K562 (cell line): Measurements from ENCODE around the gene GPR50. TPM values are rescaled to one million over a fixed set of nuclear protein-coding genes. Genes with fewer than 3 reads are reported as not detected.

Experiments
- ATAC-seq: fragments of 200-7000 bp; cut with Tn5 transposase; 3 replicates; pipeline ENCODE4 v1.9.1; 2020; ENCODE audit warnings: moderate library complexity
- BruUV-seq: library from RNA; stranded (reverse); fragments of 400-500 nt; replicated peaks from 2 replicates; lab custom pipeline; 2021; lab: Mats Ljungman, UMichigan
- CTCF ChIA-PET: fragments of 300-600 bp; formaldehyde crosslinking; extraction: SDS; loops from one replicate; lab custom pipeline; 2021; ENCODE audit warnings: low intra/inter-chr PET ratio; lab: Yijun Ruan, JAX
- POLR2A ChIA-PET: fragments of 300-600, 350-650 bp; sonication (Branson Sonifier 250); formaldehyde crosslinking; extraction: SDS; loops from one replicate; lab custom pipeline; 2021; ENCODE audit warnings: antibody characterized with exemption, inconsistent platforms; lab: Yijun Ruan, JAX
- DNase-seq, 4 experiments: peaks; one replicate each; pipeline versions ENCODE4 v3.0.0 to v3.0.0-alpha.2; 2011 to 2018; ENCODE audit warnings: low spot score in 3 of 4, mixed read lengths in 3 of 4; ENCODE audit errors: extremely low read depth in 1 of 4
- FAIRE-seq: peaks from 2 replicates; lab custom pipeline; 2011; peaks lifted over from hg19 to GRCh38; lab: Jason Lieb, UNC
- H2AFZ ChIP-seq: 2 replicates; pipeline ENCODE4 v1.6.0; 2011; ENCODE audit warnings: low read depth, low read length, control low read depth, inconsistent platforms
- H3K27ac ChIP-seq: fragments of 200-600 bp; 3 replicates; pipeline ENCODE4 v1.8.0; 2011; ENCODE audit warnings: low read depth, mild to moderate bottlenecking, control low read depth, inconsistent platforms, low read length, moderate library complexity, mixed read lengths; ENCODE audit errors: extremely low read depth
- H3K27me3 ChIP-seq, 2 experiments: fragments of 300-600 bp in 1 of 2; 2 replicates in 1 of 2; 3 replicates in 1 of 2; pipeline versions ENCODE4 v1.6.0 to v1.8.0; 2011; ENCODE audit warnings: inconsistent platforms in 2 of 2, low read length in 2 of 2, mild to moderate bottlenecking in 1 of 2, mixed read lengths in 1 of 2, moderate library complexity in 1 of 2; ENCODE audit not compliant: control insufficient read depth in 2 of 2, insufficient read depth in 2 of 2
- H3K36me3 ChIP-seq: fragments of 300-600 bp; 3 replicates; pipeline ENCODE4 v1.8.0; 2011; ENCODE audit warnings: mild to moderate bottlenecking, low read length, inconsistent platforms; ENCODE audit not compliant: control insufficient read depth, insufficient read depth
- H3K4me1 ChIP-seq, 2 experiments: fragments of 200-600 bp in 1 of 2; replicated peaks in 1 of 2; 2 replicates in 1 of 2; 3 replicates in 1 of 2; pipeline versions ENCODE4 v1.5.1 to v1.8.0; 2011; ENCODE audit warnings: inconsistent platforms in 2 of 2, low read length in 2 of 2, mild to moderate bottlenecking in 1 of 2, mixed read lengths in 1 of 2, moderate library complexity in 1 of 2; ENCODE audit not compliant: control insufficient read depth in 2 of 2, insufficient read depth in 2 of 2
- H3K4me2 ChIP-seq: 2 replicates; pipeline ENCODE4 v1.6.1; 2011; ENCODE audit warnings: low read length, control low read depth, inconsistent platforms, mixed read lengths; ENCODE audit not compliant: insufficient read depth
- H3K4me3 ChIP-seq: fragments of 200-600 bp; sonication (generic), shearing (Covaris generic); 2 replicates; pipeline ENCODE4 v1.5.1; 2016; ENCODE audit warnings: control low read depth, inconsistent platforms
- H3K79me2 ChIP-seq: fragments of 200-600 bp; 3 replicates; pipeline ENCODE4 v1.8.0; 2011; ENCODE audit warnings: low read length, inconsistent platforms; ENCODE audit not compliant: control insufficient read depth, insufficient read depth
- H3K9ac ChIP-seq, 2 experiments: 2 replicates each; pipeline versions ENCODE4 v1.6.0 to v1.6.1; 2011; ENCODE audit warnings: low read depth in 2 of 2, low read length in 2 of 2, control low read depth in 1 of 2, inconsistent platforms in 1 of 2, mild to moderate bottlenecking in 1 of 2, mixed read lengths in 1 of 2; ENCODE audit not compliant: insufficient read depth in 1 of 2
- H3K9me1 ChIP-seq: one replicate; pipeline ENCODE4 v1.6.0; 2011; ENCODE audit warnings: inconsistent platforms, mild to moderate bottlenecking, low read length, moderate library complexity; ENCODE audit not compliant: control insufficient read depth, insufficient read depth
- H3K9me3 ChIP-seq: replicated peaks from 2 replicates; pipeline ENCODE4 v1.5.1; 2011; ENCODE audit warnings: low read depth, low read length, inconsistent platforms; ENCODE audit not compliant: control insufficient read depth, insufficient read depth
- H4K20me1 ChIP-seq: replicated peaks from 2 replicates; pipeline ENCODE4 v1.6.1; 2011; ENCODE audit warnings: low read length, inconsistent platforms, mixed read lengths; ENCODE audit not compliant: control insufficient read depth, insufficient read depth
- CHD2 ChIP-seq: IDR thresholded peaks from 2 replicates; pipeline ENCODE4 v1.6.1; 2011; ENCODE audit warnings: low read depth, low read length
- E2F3 ChIP-seq: fragments of 250-450 bp; sonication (Bioruptor Pico); IDR thresholded peaks from 2 replicates; pipeline ENCODE4 v1.4.0; 2020; ENCODE audit warnings: mild to moderate bottlenecking
- FUS ChIP-seq: fragments of 200-400 bp; formaldehyde crosslinking; optimal IDR thresholded peaks from 2 replicates; pipeline ENCODE3; 2017; ENCODE audit warnings: low read depth, low read length
- MCM3 ChIP-seq: fragments of 450-650 bp; IDR thresholded peaks from 2 replicates; pipeline ENCODE4 v1.6.1; 2016
- RBM17 ChIP-seq: fragments of 200-400 bp; formaldehyde crosslinking; IDR thresholded peaks from 2 replicates; pipeline ENCODE4 v1.6.1; 2017; ENCODE audit warnings: low read depth, mild to moderate bottlenecking, low read length, borderline replicate concordance
- SIN3A ChIP-seq, 2 experiments: fragments of 150-350 bp in 1 of 2; IDR thresholded peaks; 2 replicates each; pipeline ENCODE4 v1.6.1; 2011 to 2016; ENCODE audit warnings: borderline replicate concordance in 2 of 2, low read depth in 2 of 2, low read length in 2 of 2, mild to moderate bottlenecking in 2 of 2, moderate library complexity in 2 of 2; ENCODE audit not compliant: control insufficient read depth in 1 of 2
- TGIF2 ChIP-seq: sonication (generic); formaldehyde crosslinking; IDR thresholded peaks from 2 replicates; pipeline ENCODE4 v1.8.1; 2022; ENCODE audit warnings: mild to moderate bottlenecking, missing genetic modification reagents, moderate library complexity
- WGBS: fragments of 100-300 bp; shearing (Covaris generic); methylation state at CpG from one replicate; pipeline ENCODE4 v1.1.6; 2016; ENCODE audit warnings: low coverage, mixed read lengths; ENCODE audit not compliant: insufficient coverage; ENCODE audit errors: missing lambda C conversion rate; 5-methylcytosine and 5-hydroxymethylcytosine counted together
- in situ Hi-C: fragments of 300-500 bp; cut with MboI; formaldehyde crosslinking; loops from 4 replicates; pipeline ENCODE4 v1.15.0; 2018; ENCODE audit warnings: inconsistent platforms, mixed read lengths
- intact Hi-C: fragments of 100-400 bp; cut with micrococcal nuclease; formaldehyde crosslinking; loops from 2 replicates; pipeline ENCODE4 v1.14.2; 2022
- polyA plus RNA-seq, 8 experiments: library from polyadenylated mRNA; depleted of rRNA in 4 of 8; stranded (reverse) in 5 of 8; unstranded in 3 of 8; fragments of >200 nt; fragmentation: Nextera tagmentation in 2 of 8; fragmentation: Illumina TruSeq in 1 of 8; extraction: Ambion mirVana in 2 of 8; extraction: Trizol in 1 of 8; gene quantifications; 2 replicates each; pipeline versions ENCODE4 v1.2.1 to v1.2.3, GENCODE V29; 2011 to 2014; ENCODE audit warnings: inconsistent platforms in 1 of 8, missing spikeins in 1 of 8
- total RNA-seq, 7 experiments: library from RNA; depleted of rRNA in 6 of 7; stranded (reverse); fragments of >200 nt in 6 of 7; fragmentation: Illumina TruSeq in 2 of 7; extraction: Trizol in 2 of 7; gene quantifications; 2 replicates each; pipeline versions ENCODE4 v1.2.1 to v1.2.3, GENCODE V29; 2011 to 2021; ENCODE audit warnings: low replicate concordance in 1 of 7
- TF ChIP-seq, protein P1 (sequence below): IDR thresholded peaks from 2 replicates; pipeline ENCODE4 v1.6.1; 2011; ENCODE audit warnings: borderline replicate concordance, low read depth, mild to moderate bottlenecking, moderate library complexity, low read length; ENCODE audit not compliant: insufficient read depth, poor library complexity, severe bottlenecking

The GPR50 gene
- total and polyA plus RNA-seq, 9 of the 15 experiments (the other 6 are each of a cell fraction or from before 2014, with no cell fraction given): 0.03 TPM; not detected in 8

DNA sequence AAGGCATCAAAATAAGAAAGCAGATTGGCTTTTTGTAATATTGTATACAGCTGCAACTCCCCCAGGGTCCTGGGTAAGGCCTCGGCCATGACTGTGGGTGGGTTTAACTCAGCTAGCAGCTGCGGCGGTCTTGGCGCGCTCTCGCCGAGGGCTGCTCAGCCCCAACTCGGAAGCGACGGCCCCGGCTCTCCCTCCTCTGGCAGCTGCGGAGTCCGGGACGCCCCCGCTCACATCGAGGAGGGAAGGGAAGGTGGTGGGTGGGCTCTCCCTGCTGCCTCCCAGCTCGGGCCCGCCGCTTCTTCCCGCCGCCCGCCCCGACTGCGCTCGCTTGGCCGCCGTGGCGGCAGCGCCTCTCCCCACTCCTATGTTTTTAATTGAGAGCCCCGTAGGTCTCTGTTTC lies 51.2 kb downstream of the GPR50 start:
- Histone ChIP-seq H3K9me1 (no peaks in the 10 kb centered on the region), H3K27ac (no peak overlapping the region), H3K27me3 (peaks cover 6 to 14% of the 10 kb centered on the region in 2 experiments; a peak in 3 of 5 replicates), H3K79me2 (no peaks in the 10 kb centered on the region), H3K4me1 (no peaks in the 10 kb centered on the region), H3K4me2 (no peak overlapping the region), H3K4me3 (no peak overlapping the region)
- CTCF ChIA-PET: no interaction called here
- FAIRE-seq: no peak
- TF ChIP-seq TGIF2 (CRISPR knock-in tag): no peak
- no peak for TF ChIP-seq E2F3 (CRISPR knock-in tag)
- TF ChIP-seq, protein P1, sequence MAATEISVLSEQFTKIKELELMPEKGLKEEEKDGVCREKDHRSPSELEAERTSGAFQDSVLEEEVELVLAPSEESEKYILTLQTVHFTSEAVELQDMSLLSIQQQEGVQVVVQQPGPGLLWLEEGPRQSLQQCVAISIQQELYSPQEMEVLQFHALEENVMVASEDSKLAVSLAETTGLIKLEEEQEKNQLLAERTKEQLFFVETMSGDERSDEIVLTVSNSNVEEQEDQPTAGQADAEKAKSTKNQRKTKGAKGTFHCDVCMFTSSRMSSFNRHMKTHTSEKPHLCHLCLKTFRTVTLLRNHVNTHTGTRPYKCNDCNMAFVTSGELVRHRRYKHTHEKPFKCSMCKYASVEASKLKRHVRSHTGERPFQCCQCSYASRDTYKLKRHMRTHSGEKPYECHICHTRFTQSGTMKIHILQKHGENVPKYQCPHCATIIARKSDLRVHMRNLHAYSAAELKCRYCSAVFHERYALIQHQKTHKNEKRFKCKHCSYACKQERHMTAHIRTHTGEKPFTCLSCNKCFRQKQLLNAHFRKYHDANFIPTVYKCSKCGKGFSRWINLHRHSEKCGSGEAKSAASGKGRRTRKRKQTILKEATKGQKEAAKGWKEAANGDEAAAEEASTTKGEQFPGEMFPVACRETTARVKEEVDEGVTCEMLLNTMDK: no peak
- TF ChIP-seq RBM17: no peak
- no peak for TF ChIP-seq SIN3A (IDR thresholded peaks at IDR 0.05; ENCODE audit: borderline replicate concordance in 2 of 2, control insufficient read depth in 1 of 2, low read depth in 2 of 2, low read length in 2 of 2)
- TF ChIP-seq MCM3: no peak
- no peak for TF ChIP-seq FUS
- TF ChIP-seq CHD2: no peak
- TF ChIP-seq, all 486 proteins: peak for 0
- in situ Hi-C loops (no loop called here), intact Hi-C loops (no loop called here)
- 2% methylated on average over 9 of the region's 30 CpGs for WGBS
- DNase-seq (no peak), ATAC-seq (no peak)
- Histone ChIP-seq H2AFZ (no peak overlapping the region), H3K9ac (no peak overlapping the region), H3K9me3 (no peaks in the 10 kb centered on the region), H4K20me1 (no peaks in the 10 kb centered on the region; the same call in 1 of the 2 replicates), H3K36me3 (no peaks in the 10 kb centered on the region)
- BruUV-seq: no TSS peak
- POLR2A ChIA-PET: no interaction called here
